ENCODE results near the gene TRMO.

The TRMO gene

DNA sequence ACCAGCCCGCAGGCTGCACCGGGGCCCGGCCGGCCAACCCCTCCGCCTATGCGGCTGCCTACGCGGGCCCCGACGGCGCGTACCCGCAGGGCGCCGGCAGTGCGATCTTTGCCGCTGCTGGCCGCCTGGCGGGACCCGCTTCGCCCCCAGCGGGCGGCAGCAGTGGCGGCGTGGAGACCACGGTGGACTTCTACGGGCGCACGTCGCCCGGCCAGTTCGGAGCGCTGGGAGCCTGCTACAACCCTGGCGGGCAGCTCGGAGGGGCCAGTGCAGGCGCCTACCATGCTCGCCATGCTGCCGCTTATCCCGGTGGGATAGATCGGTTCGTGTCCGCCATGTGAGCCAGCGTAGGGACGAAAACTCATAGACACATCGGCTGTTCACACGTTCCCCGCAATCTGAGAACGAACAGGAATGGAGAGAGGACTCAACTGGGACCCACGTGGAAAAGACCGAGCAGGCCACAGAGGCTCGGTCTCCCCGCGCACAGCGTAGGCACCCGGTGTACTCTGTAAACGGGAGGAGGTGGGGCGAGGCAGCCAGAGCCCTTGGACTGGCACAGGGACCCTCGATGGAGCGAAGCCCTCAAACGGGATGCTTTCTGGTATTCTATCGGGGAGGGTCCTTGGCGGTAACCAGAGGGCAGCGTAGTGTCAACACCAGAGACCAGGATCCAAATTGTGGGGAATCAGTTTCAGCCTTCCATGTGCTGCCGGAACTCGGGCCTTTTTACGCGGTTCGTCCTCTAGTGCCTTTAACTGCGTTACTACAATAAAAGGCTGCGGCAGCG lies 67.4 kb downstream of the TRMO start:
- peaks cover 22% of the 10 kb centered on the region for H3K27me3 ChIP-seq (ENCODE audit: control insufficient read depth, insufficient read depth, low read length)

More for the DNA sequence above, 67.4 kb downstream of the TRMO start:
- Histone ChIP-seq H3K4me2 (ENCODE audit: low read length) (no peak overlapping the region), H3K9ac (no peak overlapping the region), H2AFZ (no peak overlapping the region), H3K9me3 (ENCODE audit: control insufficient read depth, low read length) (no peaks in the 10 kb centered on the region), H3K27ac (no peak overlapping the region), H3K79me2 (no peaks in the 10 kb centered on the region), H3K4me1 (no peaks in the 10 kb centered on the region), H3K36me3 (ENCODE audit: control insufficient read depth, insufficient read depth, low read length) (no peaks in the 10 kb centered on the region), H3K4me3 (ENCODE audit: low read depth, low read length) (no peak overlapping the region)
- TF ChIP-seq, protein P1, sequence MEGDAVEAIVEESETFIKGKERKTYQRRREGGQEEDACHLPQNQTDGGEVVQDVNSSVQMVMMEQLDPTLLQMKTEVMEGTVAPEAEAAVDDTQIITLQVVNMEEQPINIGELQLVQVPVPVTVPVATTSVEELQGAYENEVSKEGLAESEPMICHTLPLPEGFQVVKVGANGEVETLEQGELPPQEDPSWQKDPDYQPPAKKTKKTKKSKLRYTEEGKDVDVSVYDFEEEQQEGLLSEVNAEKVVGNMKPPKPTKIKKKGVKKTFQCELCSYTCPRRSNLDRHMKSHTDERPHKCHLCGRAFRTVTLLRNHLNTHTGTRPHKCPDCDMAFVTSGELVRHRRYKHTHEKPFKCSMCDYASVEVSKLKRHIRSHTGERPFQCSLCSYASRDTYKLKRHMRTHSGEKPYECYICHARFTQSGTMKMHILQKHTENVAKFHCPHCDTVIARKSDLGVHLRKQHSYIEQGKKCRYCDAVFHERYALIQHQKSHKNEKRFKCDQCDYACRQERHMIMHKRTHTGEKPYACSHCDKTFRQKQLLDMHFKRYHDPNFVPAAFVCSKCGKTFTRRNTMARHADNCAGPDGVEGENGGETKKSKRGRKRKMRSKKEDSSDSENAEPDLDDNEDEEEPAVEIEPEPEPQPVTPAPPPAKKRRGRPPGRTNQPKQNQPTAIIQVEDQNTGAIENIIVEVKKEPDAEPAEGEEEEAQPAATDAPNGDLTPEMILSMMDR (IDR thresholded peaks at IDR 0.05): no peak

Measured in parathyroid adenoma (tissue), 2 donors.